GM12878 (cell line): ENCODE measurements around the gene TCERG1L. TPM values are rescaled to one million over a fixed set of nuclear protein-coding genes. Genes with fewer than 3 reads are reported as not detected.

Source experiments
- ATAC-seq: fragments of 200-7000 bp; cut with Tn5 transposase; 3 replicates; pipeline ENCODE4 v1.9.1; 2020; ENCODE audit warnings: mild to moderate bottlenecking, moderate library complexity
- BruUV-seq: library from RNA; stranded (reverse); fragments of 400-500 nt; replicated peaks from 2 replicates; lab custom pipeline; 2021; lab: Mats Ljungman, UMichigan
- CTCF ChIA-PET: fragments of 300-600 bp; sonication (Branson Sonifier 250); formaldehyde crosslinking; extraction: SDS; loops from one replicate; lab custom pipeline; 2021; ENCODE audit warnings: inconsistent platforms; lab: Yijun Ruan, JAX
- POLR2A ChIA-PET: fragments of 350-600 bp; formaldehyde crosslinking; extraction: SDS; loops from one replicate; lab custom pipeline; 2021; ENCODE audit warnings: inconsistent platforms; lab: Charles Lee
- RAD21 ChIA-PET: fragments of 300-600 bp; sonication (Branson Sonifier 250); formaldehyde crosslinking; loops from one replicate; lab custom pipeline; 2023; ENCODE audit warnings: antibody characterized with exemption; ENCODE audit not compliant: unreplicated experiment; lab: Charles Lee
- SMC1A ChIA-PET: fragments of 300-600 bp; sonication (Branson Sonifier 250); formaldehyde crosslinking; loops from one replicate; lab custom pipeline; 2023; ENCODE audit not compliant: unreplicated experiment, uncharacterized antibody; lab: Charles Lee
- DNase-seq: peaks from one replicate; pipeline ENCODE4 v3.0.0-alpha.2; 2011; ENCODE audit warnings: low read depth, low spot score
- FAIRE-seq: peaks from 3 replicates; lab custom pipeline; 2011; peaks lifted over from hg19 to GRCh38; lab: Jason Lieb, UNC
- H2AFZ ChIP-seq: 2 replicates; pipeline ENCODE4 v1.6.0; 2011; ENCODE audit warnings: low read depth, low read length, control low read depth; ENCODE audit not compliant: control insufficient read depth
- H3K27ac ChIP-seq: 2 replicates; pipeline ENCODE4 v1.5.1; 2011; ENCODE audit warnings: control low read depth; ENCODE audit not compliant: control insufficient read depth, insufficient read depth
- H3K27me3 ChIP-seq, 2 experiments: replicated peaks in 1 of 2; 2 replicates each; pipeline versions ENCODE4 v1.6.0 to v1.6.1; 2011; ENCODE audit warnings: low read length in 1 of 2; ENCODE audit not compliant: control insufficient read depth in 2 of 2, insufficient read depth in 2 of 2
- H3K36me3 ChIP-seq, 2 experiments: 2 replicates each; pipeline ENCODE4 v1.5.1; 2011; ENCODE audit warnings: low read length in 1 of 2; ENCODE audit not compliant: control insufficient read depth in 2 of 2, insufficient read depth in 2 of 2
- H3K4me1 ChIP-seq: 2 replicates; pipeline ENCODE4 v1.6.1; 2011; ENCODE audit warnings: mild to moderate bottlenecking, low read length, moderate library complexity, mixed read lengths; ENCODE audit not compliant: control insufficient read depth, insufficient read depth
- H3K4me2 ChIP-seq: 2 replicates; pipeline ENCODE4 v1.6.0; 2011; ENCODE audit warnings: control low read depth; ENCODE audit not compliant: control insufficient read depth, insufficient read depth
- H3K4me3 ChIP-seq: fragments of 200-600 bp; sonication (generic); 2 replicates; pipeline ENCODE4 v1.5.1; 2016
- H3K79me2 ChIP-seq: 2 replicates; pipeline ENCODE4 v1.6.0; 2011; ENCODE audit warnings: low read length; ENCODE audit not compliant: control insufficient read depth, insufficient read depth
- H3K9ac ChIP-seq: 2 replicates; pipeline ENCODE4 v1.8.0; 2011; ENCODE audit warnings: low read length, control low read depth, mixed read lengths; ENCODE audit not compliant: control insufficient read depth, insufficient read depth
- H3K9me3 ChIP-seq: replicated peaks from 3 replicates; pipeline ENCODE4 v1.5.1; 2011; ENCODE audit warnings: mild to moderate bottlenecking, low read length; ENCODE audit not compliant: control insufficient read depth, insufficient read depth
- H4K20me1 ChIP-seq: 2 replicates; pipeline ENCODE4 v1.6.0; 2011; ENCODE audit not compliant: control insufficient read depth, insufficient read depth
- BACH1 ChIP-seq: fragments of 450-650 bp; IDR thresholded peaks from 2 replicates; pipeline ENCODE4 v1.6.1; 2017; ENCODE audit warnings: mild to moderate bottlenecking, borderline replicate concordance
- BRCA1 ChIP-seq: IDR thresholded peaks from 2 replicates; pipeline ENCODE4 v1.6.1; 2011; ENCODE audit warnings: low read depth, low read length, improper control_type of control experiment
- CEBPB ChIP-seq, 2 experiments: fragments of 150-350 bp in 1 of 2; IDR thresholded peaks; 2 replicates each; pipeline ENCODE4 v1.6.1; 2012 to 2014; ENCODE audit warnings: low read depth in 2 of 2, low read length in 2 of 2, borderline replicate concordance in 1 of 2, inconsistent platforms in 1 of 2
- FOXM1 ChIP-seq: IDR thresholded peaks from 2 replicates; pipeline ENCODE4 v1.6.1; 2012; ENCODE audit warnings: low read depth, mild to moderate bottlenecking, inconsistent platforms, low read length, moderate library complexity
- JUNB ChIP-seq: IDR thresholded peaks from 2 replicates; pipeline ENCODE4 v1.6.1; 2016; ENCODE audit warnings: antibody characterized with exemption, mild to moderate bottlenecking
- JUND ChIP-seq: IDR thresholded peaks from 2 replicates; pipeline ENCODE4 v1.6.1; 2012; ENCODE audit warnings: low read depth, mild to moderate bottlenecking, low read length, improper control_type of control experiment, moderate library complexity
- MEF2A ChIP-seq: IDR thresholded peaks from 2 replicates; pipeline ENCODE4 v1.6.1; 2011; ENCODE audit warnings: low read depth, mild to moderate bottlenecking, low read length, moderate library complexity; ENCODE audit not compliant: insufficient read depth
- MTA3 ChIP-seq: IDR thresholded peaks from 2 replicates; pipeline ENCODE4 v1.6.1; 2012; ENCODE audit warnings: low read length, inconsistent platforms, borderline replicate concordance
- NFXL1 ChIP-seq: fragments of 450-650 bp; IDR thresholded peaks from 2 replicates; pipeline ENCODE4 v1.6.1; 2017; ENCODE audit warnings: antibody characterized with exemption, mild to moderate bottlenecking, borderline replicate concordance
- NR2C1 ChIP-seq: fragments of 450-650 bp; IDR thresholded peaks from 2 replicates; pipeline ENCODE4 v1.6.1; 2017; ENCODE audit warnings: antibody characterized with exemption, mild to moderate bottlenecking, moderate library complexity
- RBBP5 ChIP-seq: fragments of 200-600 bp; sonication (generic); conservative IDR thresholded peaks from 2 replicates; pipeline ENCODE4 v1.6.1; 2016
- WGBS: methylation state at CpG from one replicate; pipeline ENCODE4 v1.1.6; 2016; ENCODE audit warnings: low lambda C conversion rate; ENCODE audit not compliant: insufficient replicate concordance, insufficient coverage; ENCODE audit errors: missing lambda C conversion rate; 5-methylcytosine and 5-hydroxymethylcytosine counted together
- in situ Hi-C: fragments of 300-500 bp; cut with MboI; formaldehyde crosslinking; loops from 9 replicates; pipeline ENCODE4 v1.14.3; 2018; ENCODE audit warnings: mixed read lengths
- intact Hi-C: fragments of 100-400 bp; cut with micrococcal nuclease; formaldehyde crosslinking; loops from one replicate; pipeline ENCODE4 v1.14.2; 2022; ENCODE audit not compliant: unreplicated experiment
- polyA plus RNA-seq, 11 experiments: library from polyadenylated mRNA; depleted of rRNA in 4 of 11; unstranded in 6 of 11; stranded (reverse) in 5 of 11; fragments of >200 nt; fragmentation: Nextera tagmentation in 4 of 11; fragmentation: Illumina TruSeq in 1 of 11; extraction: Ambion mirVana in 4 of 11; extraction: Trizol in 1 of 11; gene quantifications; 1 replicate in 1 of 11; 2 replicates in 10 of 11; pipeline versions ENCODE4 v1.2.1 to v1.2.3, GENCODE V29; 2011 to 2016; ENCODE audit warnings: inconsistent platforms in 2 of 11, missing spikeins in 2 of 11, low read depth in 1 of 11
- total RNA-seq, 4 experiments: library from RNA; depleted of rRNA in 3 of 4; stranded (reverse); fragments of >200 nt in 3 of 4; fragmentation: Illumina TruSeq in 1 of 4; extraction: Trizol in 1 of 4; gene quantifications; 2 replicates each; pipeline versions ENCODE4 v1.2.1 to v1.2.3, GENCODE V29; 2013 to 2021

The TCERG1L gene
- total and polyA plus RNA-seq, 10 of the 15 experiments (the other 5 are each of a cell fraction or from before 2014, with no cell fraction given), result not detected

DNA sequence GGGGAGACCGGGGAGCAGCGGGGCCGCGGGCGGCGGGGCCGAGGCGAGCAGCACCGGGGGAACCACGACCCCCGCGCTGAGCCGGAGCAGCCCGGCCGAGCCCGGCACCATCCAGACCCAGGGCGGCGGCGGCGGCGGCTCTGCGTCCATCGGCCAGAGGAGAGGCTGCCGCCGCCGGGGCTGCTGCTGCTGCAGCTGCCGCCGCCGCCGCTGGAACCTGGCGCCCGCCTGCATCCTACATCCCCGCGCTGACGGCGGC is 190 bp downstream of the TCERG1L start:
- no peak overlapping the region for H3K27ac ChIP-seq
- POLR2A ChIA-PET, result no interaction called here
- RAD21 ChIA-PET, result no interaction called here
- SMC1A ChIA-PET, result no interaction called here
- no peaks in the 10 kb centered on the region for H3K4me1 ChIP-seq
- H3K79me2 ChIP-seq, result no peaks in the 10 kb centered on the region
- no peak overlapping the region for H3K9ac ChIP-seq
- no TSS peak for BruUV-seq
- FAIRE-seq (no peak), DNase-seq (no peak), ATAC-seq (no peak)
- H3K9me3 ChIP-seq, result no peaks in the 10 kb centered on the region; the same call in 1 of the 3 replicates
- H3K4me3 ChIP-seq, result no peak overlapping the region
- no peak overlapping the region for H3K4me2 ChIP-seq
- intact Hi-C loops (no loop called here), in situ Hi-C loops (no loop called here)
- no peaks in the 10 kb centered on the region for H3K36me3 ChIP-seq
- peaks cover 0 to 5% of the 10 kb centered on the region in 2 experiments; a peak in 1 of 4 replicates for H3K27me3 ChIP-seq
- H2AFZ ChIP-seq, result no peak overlapping the region
- TF ChIP-seq CEBPB (IDR thresholded peaks at IDR 0.05; ENCODE audit: borderline replicate concordance in 1 of 2, low read depth in 2 of 2, low read length in 2 of 2), result no peak
- TF ChIP-seq JUNB, result no peak
- no peak for TF ChIP-seq MTA3
- no peak for TF ChIP-seq NR2C1
- TF ChIP-seq FOXM1, result no peak
- no peak for TF ChIP-seq BRCA1
- TF ChIP-seq RBBP5, result no peak
- no peak for TF ChIP-seq BACH1
- TF ChIP-seq JUND, result no peak
- no peak for TF ChIP-seq MEF2A
- TF ChIP-seq NFXL1, result no peak
- whole genome bisulfite sequencing, result 64% methylated on average over 15 of the region's 36 CpGs
- CTCF ChIA-PET, result no interaction called here
- no peaks in the 10 kb centered on the region for H4K20me1 ChIP-seq
